HepG2 (cell line): ENCODE results near the gene TRIM22. TPM values are rescaled to one million over a fixed set of nuclear protein-coding genes. Genes with fewer than 3 reads are reported as not detected.

Experiments
- ATAC-seq: fragments of 200-7000 bp; cut with Tn5 transposase; 3 replicates; pipeline ENCODE4 v1.9.1; 2020; ENCODE audit warnings: mild to moderate bottlenecking, moderate library complexity
- BruUV-seq: library from RNA; stranded (reverse); fragments of 400-500 nt; replicated peaks from 2 replicates; lab custom pipeline; 2021; lab: Mats Ljungman, UMichigan
- CTCF ChIA-PET: fragments of 300-600 bp; formaldehyde crosslinking; extraction: SDS; loops from one replicate; lab custom pipeline; 2021; ENCODE audit warnings: low total read pairs, inconsistent platforms, low intra/inter-chr PET ratio; lab: Yijun Ruan, JAX
- POLR2A ChIA-PET: fragments of 350-600 bp; sonication (Branson Sonifier 250); formaldehyde crosslinking; loops from one replicate; lab custom pipeline; 2020; ENCODE audit warnings: antibody characterized with exemption, inconsistent platforms; lab: Yijun Ruan, JAX
- DNase-seq: peaks from one replicate; pipeline ENCODE4 v3.0.0-alpha.2; 2015; ENCODE audit warnings: low spot score
- FAIRE-seq: peaks from 3 replicates; lab custom pipeline; 2011; peaks lifted over from hg19 to GRCh38; lab: Jason Lieb, UNC
- H2AFZ ChIP-seq: one replicate; pipeline ENCODE4 v1.6.1; 2011; ENCODE audit warnings: low read length, inconsistent platforms
- H3K27ac ChIP-seq: fragments of 300-600 bp; 3 replicates; pipeline ENCODE4 v1.8.0; 2011; ENCODE audit warnings: mixed run types, mild to moderate bottlenecking, mixed read lengths, low read length, inconsistent platforms; ENCODE audit not compliant: insufficient read depth; ENCODE audit errors: extremely low read length
- H3K27me3 ChIP-seq, 2 experiments: fragments of 200-600 bp in 1 of 2; 2 replicates in 1 of 2; 3 replicates in 1 of 2; pipeline versions ENCODE4 v1.6.0 to v1.8.0; 2011; ENCODE audit warnings: low read length in 2 of 2, mild to moderate bottlenecking in 2 of 2, moderate library complexity in 2 of 2, inconsistent platforms in 1 of 2; ENCODE audit not compliant: insufficient read depth in 2 of 2, control insufficient read depth in 1 of 2
- H3K36me3 ChIP-seq, 2 experiments: fragments of 200-600 bp in 1 of 2; replicated peaks in 1 of 2; 2 replicates in 1 of 2; 3 replicates in 1 of 2; pipeline versions ENCODE4 v1.5.1 to v1.8.0; 2011; ENCODE audit warnings: low read length in 2 of 2, inconsistent platforms in 1 of 2; ENCODE audit not compliant: insufficient read depth in 2 of 2, control insufficient read depth in 1 of 2
- H3K4me1 ChIP-seq: 2 replicates; pipeline ENCODE4 v1.5.1; 2012; ENCODE audit warnings: low read length, inconsistent platforms; ENCODE audit not compliant: insufficient read depth
- H3K4me2 ChIP-seq: 2 replicates; pipeline ENCODE4 v1.6.0; 2011; ENCODE audit warnings: low read depth, low read length, inconsistent platforms
- H3K4me3 ChIP-seq, 3 experiments: fragments of 200-600 bp in 1 of 3; sonication (generic), shearing (Covaris generic) in 1 of 3; replicated peaks in 1 of 3; 2 replicates each; pipeline ENCODE4 v1.5.1; 2011 to 2016; ENCODE audit warnings: low read length in 3 of 3, inconsistent platforms in 2 of 3, low read depth in 2 of 3, mild to moderate bottlenecking in 2 of 3, control low read depth in 1 of 3, mixed read lengths in 1 of 3; ENCODE audit not compliant: insufficient read depth in 1 of 3
- H3K79me2 ChIP-seq: one replicate; pipeline ENCODE4 v1.6.1; 2011; ENCODE audit warnings: low read length, inconsistent platforms; ENCODE audit not compliant: insufficient read depth
- H3K9ac ChIP-seq: 2 replicates; pipeline ENCODE4 v1.6.0; 2011; ENCODE audit warnings: mild to moderate bottlenecking, low read depth, low read length, inconsistent platforms; ENCODE audit not compliant: insufficient read depth
- H3K9me3 ChIP-seq: 2 replicates; pipeline ENCODE4 v1.5.1; 2012; ENCODE audit warnings: mild to moderate bottlenecking, low read length
- H4K20me1 ChIP-seq: 2 replicates; pipeline ENCODE4 v1.6.0; 2011; ENCODE audit warnings: inconsistent platforms, mild to moderate bottlenecking, low read length, moderate library complexity; ENCODE audit not compliant: insufficient read depth
- ARNTL ChIP-seq: sonication (generic); formaldehyde crosslinking; IDR thresholded peaks from 2 replicates; pipeline ENCODE4 v1.4.0; 2020; ENCODE audit warnings: mild to moderate bottlenecking, missing genetic modification reagents
- CAMTA2 ChIP-seq: sonication (generic); formaldehyde crosslinking; IDR thresholded peaks from 2 replicates; pipeline ENCODE4 v1.4.0; 2020; ENCODE audit warnings: mild to moderate bottlenecking, missing genetic modification reagents, borderline replicate concordance
- ESRRA ChIP-seq: sonication (generic); formaldehyde crosslinking; IDR thresholded peaks from 2 replicates; pipeline ENCODE4 v1.5.1; 2020; ENCODE audit warnings: mild to moderate bottlenecking, low read depth, missing genetic modification reagents
- LBX2 ChIP-seq: sonication (generic); formaldehyde crosslinking; IDR thresholded peaks from 2 replicates; pipeline ENCODE4 v1.5.0; 2020; ENCODE audit warnings: missing genetic modification reagents, mild to moderate bottlenecking, borderline replicate concordance
- MTA1 ChIP-seq: sonication (generic); formaldehyde crosslinking; IDR thresholded peaks from 2 replicates; pipeline ENCODE4 v1.4.0; 2020; ENCODE audit warnings: missing genetic modification reagents, mild to moderate bottlenecking, borderline replicate concordance
- TCF7L2 ChIP-seq: IDR thresholded peaks from 2 replicates; pipeline ENCODE4 v1.6.1; 2011; ENCODE audit warnings: mild to moderate bottlenecking, low read depth, low read length, moderate library complexity
- THAP8 ChIP-seq: sonication (generic); formaldehyde crosslinking; IDR thresholded peaks from 2 replicates; pipeline ENCODE4 v1.5.1; 2020; ENCODE audit warnings: missing genetic modification reagents, mild to moderate bottlenecking, borderline replicate concordance
- ZBTB42 ChIP-seq: sonication (generic); formaldehyde crosslinking; IDR thresholded peaks from 2 replicates; pipeline ENCODE4 v1.5.0; 2020; ENCODE audit warnings: mild to moderate bottlenecking, missing genetic modification reagents
- ZFP82 ChIP-seq: sonication (generic); formaldehyde crosslinking; IDR thresholded peaks from 2 replicates; pipeline ENCODE4 v1.5.1; 2020; ENCODE audit warnings: mild to moderate bottlenecking, missing genetic modification reagents, borderline replicate concordance
- ZMAT5 ChIP-seq: sonication (generic); formaldehyde crosslinking; IDR thresholded peaks from 2 replicates; pipeline ENCODE4 v1.5.0; 2020; ENCODE audit warnings: mild to moderate bottlenecking, low read depth, missing genetic modification reagents, borderline replicate concordance
- ZNF318 ChIP-seq: sonication (generic); formaldehyde crosslinking; IDR thresholded peaks from 2 replicates; pipeline ENCODE4 v1.4.0; 2020; ENCODE audit warnings: mild to moderate bottlenecking, missing genetic modification reagents
- ZNF619 ChIP-seq: sonication (generic); formaldehyde crosslinking; IDR thresholded peaks from 2 replicates; pipeline ENCODE4 v1.4.0; 2020; ENCODE audit warnings: mild to moderate bottlenecking, missing genetic modification reagents
- ZSCAN25 ChIP-seq: sonication (generic); formaldehyde crosslinking; IDR thresholded peaks from 2 replicates; pipeline ENCODE4 v1.8.0; 2022; ENCODE audit warnings: mild to moderate bottlenecking, missing genetic modification reagents
- whole genome bisulfite sequencing: methylation state at CpG from one replicate; pipeline ENCODE4 v1.1.6; 2017; ENCODE audit warnings: low lambda C conversion rate; 5-methylcytosine and 5-hydroxymethylcytosine counted together
- in situ Hi-C: cut with HindIII; loops from 2 replicates; pipeline ENCODE4 v1.10.0; 2017; ENCODE audit warnings: low pct_unique_long_range_greater_than_20kb; ENCODE audit not compliant: extremely low pct_ligation_motif_present
- intact Hi-C: fragments of 100-400 bp; cut with micrococcal nuclease; formaldehyde crosslinking; loops from one replicate; pipeline ENCODE4 v1.10.0; 2022; ENCODE audit not compliant: unreplicated experiment
- polyA plus RNA-seq, 8 experiments: library from polyadenylated mRNA; depleted of rRNA in 3 of 8; stranded (reverse) in 7 of 8; unstranded in 1 of 8; fragments of >200 nt; fragmentation: Illumina TruSeq in 4 of 8; extraction: Trizol in 4 of 8; gene quantifications; 2 replicates each; pipeline versions ENCODE4 v1.2.1 to v1.2.3, GENCODE V29; 2011 to 2016; ENCODE audit warnings: low read depth in 4 of 8, missing spikeins in 1 of 8, mixed read lengths in 1 of 8; ENCODE audit not compliant: insufficient read depth in 1 of 8
- total RNA-seq, 5 experiments: library from RNA; depleted of rRNA; stranded (reverse); fragments of >200 nt; fragmentation: Illumina TruSeq; extraction: Trizol; gene quantifications; 2 replicates each; pipeline ENCODE4 v1.2.3, GENCODE V29; 2016; ENCODE audit warnings: low read depth in 1 of 5

Gene TRIM22
- total and polyA plus RNA-seq, 2 of the 13 experiments (the other 11 are each of a cell fraction or from before 2014, with no cell fraction given), result 2.4 to 3.2 TPM

GRCh38 chr11:5671831-5672230 lies 17.8 kb upstream of the TRIM22 start (continued):
- TF ChIP-seq ZMAT5 (CRISPR knock-in tag) (no peak), ZSCAN25 (CRISPR knock-in tag) (no peak), ZNF619 (no peak), ARNTL (CRISPR knock-in tag) (no peak), MTA1 (CRISPR knock-in tag) (no peak)

- ChIA-PET CTCF (no interaction called here), POLR2A (no interaction called here)
- FAIRE-seq, result no peak
- Histone ChIP-seq H2AFZ (no peak overlapping the region), H3K9ac (no peak overlapping the region), H4K20me1 (no peaks in the 10 kb centered on the region), H3K4me3 (no peak overlapping the region), H3K27me3 (no peaks in the 10 kb centered on the region), H3K4me2 (no peak overlapping the region), H3K4me1 (no peaks in the 10 kb centered on the region), H3K36me3 (peaks cover 1 to 8% of the 10 kb centered on the region in 2 experiments; a peak in 3 of 5 replicates), H3K27ac (no peak overlapping the region), H3K9me3 (no peaks in the 10 kb centered on the region), H3K79me2 (no peaks in the 10 kb centered on the region)
- in situ Hi-C loops (no loop called here), intact Hi-C loops (no loop called here)
- no peak for ATAC-seq
- 98% methylated on average over 4 of the region's 4 CpGs for WGBS
- DNase-seq, result no peak
- no TSS peak for BruUV-seq
- TF ChIP-seq ZNF318 (CRISPR knock-in tag), result no peak
- no peak for TF ChIP-seq ZFP82 (CRISPR knock-in tag)
- TF ChIP-seq LBX2, result no peak
- no peak for TF ChIP-seq ZBTB42 (CRISPR knock-in tag)
- TF ChIP-seq ESRRA (CRISPR knock-in tag), result no peak
- no peak for TF ChIP-seq THAP8 (CRISPR knock-in tag)
- TF ChIP-seq TCF7L2, result no peak
- TF ChIP-seq CAMTA2, result no peak
These were observed 15.2 kb upstream of the TRIM22 start for GRCh38 chr11:5674391-5674790.
